Medulla oblongata (tissue), 1 donor: ENCODE results near the gene N4BP2L1.

Experiments
- DNase-seq: peaks from one replicate; pipeline ENCODE4 v3.0.0-alpha.2; 2015; ENCODE audit errors: extremely low spot score

N4BP2L1 gene

GRCh38 chr13:32431361-32431760 is 3.4 kb upstream of the N4BP2L1 start:
- no peak for DNase-seq

GRCh38 chr13:32430018-32430747 is 2.3 kb upstream of the N4BP2L1 start:
- DNase-seq = no peak

- no peak for DNase-seq
Observed at GRCh38 chr13:32429433-32429909, 1.5 kb upstream of the N4BP2L1 start.

- DNase-seq = peak; percentile 70
Observed at GRCh38 chr13:32428581-32429432, 877 bp upstream of the N4BP2L1 start.

GRCh38 chr13:32426990-32427851 is 709 bp downstream of the N4BP2L1 start:
- DNase-seq = no peak

DNA sequence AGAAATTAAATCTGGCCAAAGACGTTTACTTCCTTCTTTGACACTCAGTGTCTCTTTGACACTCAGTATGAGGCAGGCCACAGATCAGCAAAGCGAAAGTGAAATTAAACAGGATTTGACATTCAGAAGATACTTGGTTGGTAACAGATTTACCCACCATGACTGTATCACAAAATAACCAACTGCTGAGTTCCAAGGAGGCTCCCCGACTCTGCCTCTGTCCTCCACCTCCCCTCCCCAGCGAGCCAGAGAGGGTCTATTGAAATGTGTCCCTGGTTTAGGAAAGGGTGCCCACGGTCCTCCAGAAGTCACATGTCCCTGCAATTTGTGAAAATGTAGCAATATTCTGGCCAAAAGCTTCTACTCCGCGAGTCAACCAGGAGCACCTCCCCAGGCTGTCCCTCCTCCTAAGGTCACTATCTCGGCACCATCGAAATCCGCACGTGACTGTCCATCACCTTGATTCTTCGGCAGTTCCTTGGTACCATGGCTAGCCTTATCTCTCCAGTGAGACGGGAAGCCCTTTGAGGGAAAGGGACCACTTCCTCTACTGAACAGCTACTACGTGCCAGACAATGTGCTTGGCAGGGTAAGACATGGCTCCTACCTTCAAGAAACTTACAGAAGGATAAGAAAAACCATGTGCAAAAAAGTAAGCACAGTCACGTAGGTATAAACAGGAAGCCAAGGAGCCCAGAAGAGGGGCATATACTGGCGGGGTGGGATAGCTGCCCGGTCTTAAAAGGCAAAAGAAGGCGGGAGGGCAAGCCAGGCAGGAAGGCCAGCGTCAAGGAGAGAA is 1.5 kb downstream of the N4BP2L1 start:
- peak; percentile 75 for DNase-seq

- peak; percentile 57 for DNase-seq
Observed at GRCh38 chr13:32425158-32425557, 2.8 kb downstream of the N4BP2L1 start.

- DNase-seq = no peak
Observed at GRCh38 chr13:32423592-32423991, 4.3 kb downstream of the N4BP2L1 start.

- no peak for DNase-seq
Observed at GRCh38 chr13:32419862-32420261, 8.1 kb downstream of the N4BP2L1 start.

DNA sequence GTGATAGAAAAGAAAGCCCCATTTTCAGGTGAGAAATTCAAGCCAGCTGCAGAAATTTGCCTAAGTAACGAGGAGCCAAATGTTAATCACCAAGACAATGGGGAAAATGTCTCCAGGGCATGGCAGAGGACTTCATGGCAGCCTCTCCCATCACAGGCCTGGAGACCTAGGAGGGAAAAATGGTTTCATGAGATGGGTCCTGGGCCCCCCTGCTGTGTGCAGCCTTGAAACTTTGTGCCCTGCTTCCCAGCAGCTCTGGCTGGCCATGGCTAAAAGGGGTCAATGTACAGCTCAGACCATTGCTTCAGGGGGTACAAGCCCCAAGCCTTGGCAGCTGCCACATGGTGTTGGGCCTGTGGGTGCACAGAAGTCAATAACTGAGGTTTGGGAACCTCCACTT is 9.9 kb downstream of the N4BP2L1 start:
- DNase-seq = no peak

GRCh38 chr13:32415019-32415418 is 12.9 kb downstream of the N4BP2L1 start:
- no peak for DNase-seq

- DNase-seq = no peak
Observed at GRCh38 chr13:32414580-32414979, 13.3 kb downstream of the N4BP2L1 start.

- DNase-seq = no peak
Observed at GRCh38 chr13:32413284-32413683, 14.6 kb downstream of the N4BP2L1 start.

- peak; percentile 62 for DNase-seq
Observed at GRCh38 chr13:32409561-32410421, 18.1 kb downstream of the N4BP2L1 start.

DNA sequence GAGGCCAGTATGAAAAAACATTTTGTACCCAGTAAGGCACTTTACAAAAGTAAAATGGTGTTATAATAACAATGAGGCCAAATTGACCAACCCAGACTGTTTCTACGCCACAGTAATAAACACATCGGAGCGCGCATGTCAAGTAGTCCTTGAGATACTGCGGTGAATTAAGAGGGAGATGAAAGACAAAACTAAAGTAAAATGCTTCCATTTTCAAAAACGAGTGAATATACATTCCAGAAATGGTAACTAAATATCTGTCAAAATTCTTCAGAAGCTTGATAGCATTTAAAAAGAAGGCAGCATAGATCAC is 19.0 kb downstream of the N4BP2L1 start:
- no peak for DNase-seq

- no peak for DNase-seq
Observed at GRCh38 chr13:32408296-32409000, 19.5 kb downstream of the N4BP2L1 start.

DNA sequence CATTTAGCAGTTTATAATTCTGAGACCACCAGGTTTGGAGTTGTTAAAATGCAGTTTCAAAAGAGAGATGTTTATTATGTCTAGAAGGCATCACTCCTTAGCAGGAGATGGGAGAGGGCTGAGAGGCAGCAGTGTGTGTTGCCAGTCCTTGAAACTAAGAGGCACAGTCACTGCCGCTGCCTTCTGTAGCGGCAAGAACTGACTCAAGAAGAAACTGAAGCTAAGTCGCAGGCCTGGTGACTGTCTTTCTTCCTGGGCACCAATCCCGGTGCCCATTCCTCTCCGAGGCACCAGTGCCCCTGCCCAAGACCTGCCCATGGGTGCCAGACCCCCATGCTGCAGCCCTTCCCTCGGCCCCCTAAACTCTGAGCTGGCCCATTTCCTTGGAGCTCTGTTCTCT is 20.1 kb downstream of the N4BP2L1 start:
- no peak for DNase-seq

GRCh38 chr13:32403108-32403507 is 24.8 kb downstream of the N4BP2L1 start:
- peak; percentile 19 for DNase-seq

DNA sequence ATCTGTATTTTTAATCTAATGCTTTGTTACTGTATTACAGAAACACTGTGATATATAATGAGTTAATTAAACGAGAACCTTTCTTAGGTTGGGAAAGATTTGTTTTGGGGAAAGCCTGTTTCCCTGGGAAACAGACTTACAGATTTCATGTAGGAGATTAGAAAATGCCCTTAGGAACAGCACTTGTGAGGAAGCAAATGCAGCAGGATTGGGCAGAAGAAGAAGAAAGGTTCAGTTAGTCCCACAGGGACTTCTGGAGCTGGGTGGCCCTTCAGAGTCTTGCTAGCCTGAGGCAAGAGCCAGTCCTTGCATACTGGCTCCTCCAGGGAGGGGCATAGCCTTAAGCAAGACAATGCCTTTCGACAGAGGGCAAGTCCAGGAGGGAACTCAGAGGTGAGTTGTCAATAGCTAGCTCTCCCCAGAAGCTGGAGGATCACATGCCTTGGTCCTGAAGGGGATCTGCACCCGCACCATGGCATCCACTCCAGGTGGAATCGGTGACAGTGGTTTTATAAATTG is 36.8 kb downstream of the N4BP2L1 start:
- DNase-seq = no peak
